Daoy (cell line): ENCODE data around the gene PGBD5. TPM values are rescaled to one million over a fixed set of nuclear protein-coding genes. Genes with fewer than 3 reads are reported as not detected.
"Not testable (repeated sequence)": the region's sequence is repeated elsewhere in the genome, so short reads cannot be mapped to it uniquely, and the experiment has no call there.

Experiments used
- DNase-seq: peaks from one replicate; pipeline ENCODE4 v3.0.0-alpha.2; 2015; ENCODE audit warnings: low read depth
- total RNA-seq: library from RNA; depleted of rRNA; stranded (reverse); fragments of >200 nt; shearing (Covaris generic); gene quantifications from 2 replicates; pipeline ENCODE4 v1.2.3, GENCODE V29; 2014; rRNA removed

Gene PGBD5, protein sequence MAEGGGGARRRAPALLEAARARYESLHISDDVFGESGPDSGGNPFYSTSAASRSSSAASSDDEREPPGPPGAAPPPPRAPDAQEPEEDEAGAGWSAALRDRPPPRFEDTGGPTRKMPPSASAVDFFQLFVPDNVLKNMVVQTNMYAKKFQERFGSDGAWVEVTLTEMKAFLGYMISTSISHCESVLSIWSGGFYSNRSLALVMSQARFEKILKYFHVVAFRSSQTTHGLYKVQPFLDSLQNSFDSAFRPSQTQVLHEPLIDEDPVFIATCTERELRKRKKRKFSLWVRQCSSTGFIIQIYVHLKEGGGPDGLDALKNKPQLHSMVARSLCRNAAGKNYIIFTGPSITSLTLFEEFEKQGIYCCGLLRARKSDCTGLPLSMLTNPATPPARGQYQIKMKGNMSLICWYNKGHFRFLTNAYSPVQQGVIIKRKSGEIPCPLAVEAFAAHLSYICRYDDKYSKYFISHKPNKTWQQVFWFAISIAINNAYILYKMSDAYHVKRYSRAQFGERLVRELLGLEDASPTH
- 1.0 and 3.6 TPM in 2 replicates for total RNA-seq

DNA sequence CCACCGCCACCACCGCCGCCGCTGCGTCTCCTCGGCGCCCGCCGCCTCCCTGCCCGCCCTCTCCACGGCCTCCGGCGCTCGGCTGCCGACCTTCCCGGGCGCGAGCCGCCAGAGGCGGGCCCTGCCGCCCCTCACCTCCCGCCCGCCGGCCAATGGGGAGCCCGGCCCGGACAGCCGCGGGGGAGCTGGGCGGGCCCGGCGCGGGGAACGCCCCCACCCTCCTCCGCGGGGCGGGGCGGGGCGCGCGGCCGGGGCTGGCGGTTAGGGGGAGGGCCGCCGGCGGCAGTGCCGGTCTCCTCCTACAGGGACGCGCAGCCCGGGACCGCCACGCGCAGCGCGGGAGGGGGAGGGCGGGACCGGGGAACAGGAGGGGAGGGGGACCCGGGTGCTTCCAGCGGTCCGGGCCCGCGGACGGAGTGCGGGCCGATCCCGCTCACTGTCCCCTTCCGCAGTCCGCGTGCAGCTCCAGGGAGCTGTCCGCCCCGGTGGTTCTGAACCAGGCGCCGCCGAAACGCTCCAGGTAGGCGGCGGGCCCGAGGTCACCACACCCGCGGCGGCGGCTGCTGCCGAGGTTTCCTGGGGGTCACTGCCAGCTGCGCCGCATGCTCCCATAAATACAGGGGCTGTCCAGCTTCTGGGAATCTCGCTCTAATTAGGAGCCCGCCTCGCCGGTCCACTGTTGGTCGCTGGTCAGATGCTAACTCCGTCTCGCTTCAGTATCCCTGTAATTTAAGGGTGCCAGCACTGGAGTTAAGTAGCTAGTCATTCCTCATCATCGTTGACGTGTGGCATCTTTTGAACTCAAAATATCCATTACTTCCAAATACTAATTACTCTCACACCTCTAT, at the start of gene PGBD5:
Gene PGBD5 (minus strand): TSS at position 87 of the 848 bp plus-strand sequence. CDS start 404 bp downstream, outside the sequence.
- peak; percentile 85 for DNase-seq

DNA sequence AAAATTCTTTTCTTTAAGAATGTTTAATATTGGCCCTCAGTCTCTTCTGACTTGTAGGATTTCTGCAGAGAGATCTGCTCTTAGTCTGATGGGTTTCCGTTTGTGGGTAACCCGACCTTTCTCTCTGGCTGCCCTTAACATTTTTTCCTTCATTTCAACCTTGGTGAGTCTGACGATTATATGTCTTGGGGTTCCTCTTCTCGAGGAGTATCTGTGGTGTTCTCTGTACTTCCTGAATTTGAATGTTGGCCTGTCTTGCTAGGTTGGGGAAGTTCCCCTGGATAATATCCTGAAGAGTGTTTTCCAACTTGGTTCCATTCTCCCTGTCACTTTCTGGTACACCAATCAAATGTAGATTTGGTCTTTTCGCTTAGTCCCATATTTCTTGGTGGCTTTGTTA, 48.8 kb upstream of the PGBD5 start:
- not testable (repeated sequence) for DNase-seq

GRCh38 chr1:230470750-230471149, 44.6 kb upstream of the PGBD5 start:
- DNase-seq, result not testable (repeated sequence)

DNA sequence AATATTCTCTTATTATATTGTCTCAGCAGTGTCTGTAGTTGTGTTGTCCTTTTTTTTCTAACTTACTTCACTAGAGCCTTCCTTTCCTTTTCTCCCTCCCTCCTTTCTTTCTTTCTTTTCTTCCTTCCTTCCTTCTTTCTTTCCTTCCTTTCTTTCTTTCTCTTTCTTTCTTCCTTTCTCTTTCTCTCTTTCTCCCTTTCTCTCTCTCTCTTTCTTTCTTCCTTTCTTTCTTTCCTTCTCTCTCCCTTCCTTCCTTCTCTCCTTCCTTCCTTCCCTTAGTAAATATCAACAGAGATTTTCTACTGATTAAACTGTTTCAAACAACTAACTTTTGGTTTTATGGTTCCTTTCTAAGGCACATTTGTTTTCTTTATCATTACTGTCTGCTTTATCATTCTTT, 43.1 kb upstream of the PGBD5 start:
- DNase-seq, result no peak

DNA sequence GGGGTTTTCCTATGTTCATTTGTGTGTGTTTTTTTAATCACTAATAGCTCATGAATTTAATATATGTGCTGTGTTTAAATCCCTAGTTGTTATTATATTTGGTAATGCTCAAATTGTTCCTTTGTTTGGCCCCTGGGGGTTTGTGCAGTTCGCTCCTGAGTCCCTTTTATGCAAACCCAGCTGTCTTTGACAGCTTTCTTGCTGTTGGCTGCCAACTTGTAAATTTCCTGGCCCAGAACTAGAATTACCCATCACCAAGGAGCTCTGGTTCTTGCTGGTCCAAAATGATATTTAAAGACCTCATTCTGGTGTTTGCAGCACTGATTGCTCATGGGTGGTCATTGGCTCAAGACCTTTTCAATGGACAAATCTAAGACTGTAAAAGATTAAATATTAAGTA, 39.6 kb upstream of the PGBD5 start:
- no peak for DNase-seq

- no peak for DNase-seq
Observed at GRCh38 chr1:230464671-230465070, 38.5 kb upstream of the PGBD5 start.

DNA sequence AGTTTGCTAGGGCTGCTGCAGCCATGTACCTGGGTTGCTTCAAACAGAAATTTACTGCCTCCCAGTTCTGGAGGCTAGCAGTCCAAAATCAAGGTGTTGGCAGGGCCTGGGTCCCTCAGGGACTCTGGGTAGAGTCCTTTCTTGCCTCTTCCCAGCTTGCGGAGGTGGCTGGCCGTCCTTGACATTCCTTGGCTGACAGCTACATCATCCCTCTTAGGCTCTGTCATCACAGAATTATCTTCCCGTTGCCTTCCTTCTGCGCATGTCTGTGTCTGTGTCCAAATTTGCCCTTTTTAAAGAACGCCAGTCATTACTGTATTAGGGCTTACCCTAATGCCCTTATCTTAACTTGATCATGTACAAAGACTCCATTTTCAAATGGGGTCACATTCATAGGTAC, 37.6 kb upstream of the PGBD5 start:
- no peak for DNase-seq

DNA sequence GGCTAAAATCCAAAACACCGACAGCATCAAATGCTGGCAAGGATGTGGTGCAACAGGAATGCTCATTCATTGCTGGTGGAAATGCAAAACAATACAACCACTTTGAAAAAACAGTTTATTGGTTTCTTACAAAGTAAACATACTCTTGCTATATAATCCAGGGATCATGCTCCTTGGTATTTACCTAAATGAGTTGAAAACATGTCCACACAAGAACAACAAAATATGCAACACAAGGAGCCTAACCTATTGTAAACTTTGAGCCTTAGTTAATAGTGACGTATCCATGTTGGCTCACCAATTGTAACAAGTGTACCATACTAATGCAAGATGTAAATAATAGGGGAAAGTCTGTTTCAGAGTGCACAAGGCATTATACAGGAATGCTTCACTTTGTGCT, 37.2 kb upstream of the PGBD5 start:
- no peak for DNase-seq

- DNase-seq, result peak; percentile 80
Observed at GRCh38 chr1:230459465-230459864, 33.3 kb upstream of the PGBD5 start.

GRCh38 chr1:230458509-230458908, 32.4 kb upstream of the PGBD5 start:
- DNase-seq, result peak; percentile 37

GRCh38 chr1:230456478-230456877, 30.3 kb upstream of the PGBD5 start:
- DNase-seq, result no peak

GRCh38 chr1:230455291-230455690, 29.2 kb upstream of the PGBD5 start:
- no peak for DNase-seq

- no peak for DNase-seq
Observed at GRCh38 chr1:230453377-230453776, 27.2 kb upstream of the PGBD5 start.

GRCh38 chr1:230441183-230442029, 15.3 kb upstream of the PGBD5 start:
- DNase-seq, result no peak

GRCh38 chr1:230435108-230435507, 9.0 kb upstream of the PGBD5 start:
- no peak for DNase-seq

DNA sequence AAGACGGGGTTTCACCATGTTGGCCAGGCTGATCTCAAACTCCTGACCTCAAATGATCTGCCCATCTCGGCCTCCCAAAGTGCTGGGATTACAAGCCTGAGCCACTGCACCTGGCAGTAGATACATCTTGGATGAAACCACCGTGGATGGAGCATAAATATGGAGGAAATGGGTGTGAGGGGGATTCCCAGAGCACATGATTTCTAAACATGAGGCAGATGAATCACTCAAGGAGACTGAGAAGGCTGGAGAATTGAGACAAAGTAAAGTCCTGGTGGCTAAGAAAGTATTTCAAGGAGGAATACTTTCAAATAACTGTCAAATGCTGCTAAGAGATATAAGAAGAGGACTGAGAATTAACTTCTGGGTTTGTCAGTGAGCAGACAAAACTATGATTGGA, 5.4 kb upstream of the PGBD5 start:
- no peak for DNase-seq

DNA sequence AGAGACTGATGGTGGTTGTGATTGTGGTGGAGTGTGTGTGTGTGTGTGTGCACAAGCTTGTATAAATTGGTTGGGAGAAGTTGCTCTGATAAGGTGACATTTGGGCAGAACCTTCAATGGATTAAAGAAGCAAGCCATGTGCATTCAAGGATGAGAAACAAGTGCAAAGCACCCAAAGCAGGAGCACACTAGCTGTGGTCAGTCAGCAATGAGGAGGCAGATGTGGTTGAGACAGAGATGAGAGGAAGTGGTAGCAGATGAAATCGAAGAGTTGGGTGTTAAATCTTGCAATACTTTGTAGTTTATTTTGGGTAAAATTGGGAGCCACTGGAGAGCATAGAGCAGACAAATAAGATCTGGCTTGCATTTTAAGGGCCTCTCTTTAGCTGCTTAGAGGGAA, 4.4 kb upstream of the PGBD5 start:
- no peak for DNase-seq

GRCh38 chr1:230429067-230429735, 3.1 kb upstream of the PGBD5 start:
- no peak for DNase-seq

DNA sequence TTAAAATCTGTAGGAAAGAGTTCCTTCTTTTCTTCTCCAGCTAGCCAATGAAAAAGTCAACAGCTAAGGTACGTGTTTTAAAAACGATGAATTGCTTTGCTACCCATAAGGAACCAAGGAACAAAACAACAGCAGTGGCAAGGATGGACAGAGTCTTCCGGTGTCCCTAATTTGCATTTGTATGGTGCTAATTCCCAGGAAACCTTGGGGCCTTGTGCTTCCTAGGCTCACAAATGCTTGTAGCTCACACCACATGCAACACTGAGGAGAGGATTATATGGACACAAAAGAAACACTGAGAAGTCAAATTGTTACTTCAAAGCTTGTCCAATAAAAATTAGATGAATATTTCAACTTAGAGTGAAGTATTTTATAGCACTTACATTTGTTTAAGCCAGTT, 1.8 kb upstream of the PGBD5 start:
- no peak for DNase-seq

DNA sequence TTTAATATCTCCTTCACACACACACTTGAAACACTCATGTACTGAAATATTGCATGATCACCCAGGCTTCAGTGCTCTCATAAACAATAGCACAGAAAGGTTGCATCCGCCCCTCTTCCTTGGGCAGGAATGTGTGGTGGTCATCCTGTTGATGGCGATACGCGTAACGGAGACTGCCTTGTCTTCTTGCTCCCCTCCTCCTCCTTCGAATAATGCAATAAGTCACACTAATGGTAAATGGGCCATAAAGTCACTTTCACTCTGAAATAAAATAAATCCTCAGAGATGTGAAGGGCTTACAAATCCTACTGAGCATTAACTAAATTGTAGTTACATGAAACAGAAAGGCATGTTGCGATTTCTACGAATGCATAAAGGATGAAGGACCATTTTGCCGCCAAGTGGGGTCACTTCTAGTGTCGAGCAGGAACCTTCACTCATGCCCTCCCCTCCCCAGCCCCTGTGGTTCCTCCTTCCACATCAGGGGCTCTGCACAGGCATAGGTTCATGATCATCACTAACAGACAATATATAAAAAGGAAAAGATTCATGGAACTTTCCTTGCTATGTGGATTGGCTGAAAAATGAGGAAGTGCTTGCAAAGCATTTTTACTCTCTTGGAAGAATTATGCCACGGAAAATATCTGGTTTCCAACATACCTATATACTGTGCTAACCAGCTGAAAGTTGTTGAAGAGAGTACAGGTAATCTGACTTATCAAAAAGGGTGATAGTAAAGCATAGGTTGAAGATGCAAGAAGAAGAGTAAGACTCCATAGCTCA, 1.2 kb upstream of the PGBD5 start:
- no peak for DNase-seq
